ENCODE measurements around the gene TCF7L2.

TCF7L2 gene

GRCh38 chr10:113099431-113100183, 149.6 kb downstream of the TCF7L2 start:
- no peak overlapping the region for H3K4me2 ChIP-seq (ENCODE audit: low read length)
- H3K27ac ChIP-seq (ENCODE audit: low read depth, low read length): no peak overlapping the region
- H3K4me3 ChIP-seq (ENCODE audit: low read length): no peak overlapping the region
- peaks cover 8% of the 10 kb centered on the region; the same call in 1 of the 2 replicates for H4K20me1 ChIP-seq (ENCODE audit: control insufficient read depth, insufficient read depth, low read depth, low read length)
- no peaks in the 10 kb centered on the region for H3K9me2 ChIP-seq (replicated peaks; ENCODE audit: control insufficient read depth, low read length)
- TF ChIP-seq EZH2phosphoT487 (IDR thresholded peaks at IDR 0.05; ENCODE audit: borderline replicate concordance, low read length) (no peak), CTCF (IDR thresholded peaks at IDR 0.05; ENCODE audit: low read depth, low read length, poor library complexity, severe bottlenecking) (no peak)
- no peaks in the 10 kb centered on the region for H3K27me3 ChIP-seq (ENCODE audit: control insufficient read depth, low read length)
- no peaks in the 10 kb centered on the region for H3K9me3 ChIP-seq (ENCODE audit: control insufficient read depth, insufficient read depth, low read length)
- no peaks in the 10 kb centered on the region for H3F3A ChIP-seq (ENCODE audit: control insufficient read depth, insufficient read depth)
- H3K36me3 ChIP-seq (ENCODE audit: control insufficient read depth, low read length): no peaks in the 10 kb centered on the region
- H3K79me2 ChIP-seq (ENCODE audit: control insufficient read depth, low read length): no peaks in the 10 kb centered on the region
- H3K4me1 ChIP-seq (ENCODE audit: control insufficient read depth, low read length): no peaks in the 10 kb centered on the region

DNA sequence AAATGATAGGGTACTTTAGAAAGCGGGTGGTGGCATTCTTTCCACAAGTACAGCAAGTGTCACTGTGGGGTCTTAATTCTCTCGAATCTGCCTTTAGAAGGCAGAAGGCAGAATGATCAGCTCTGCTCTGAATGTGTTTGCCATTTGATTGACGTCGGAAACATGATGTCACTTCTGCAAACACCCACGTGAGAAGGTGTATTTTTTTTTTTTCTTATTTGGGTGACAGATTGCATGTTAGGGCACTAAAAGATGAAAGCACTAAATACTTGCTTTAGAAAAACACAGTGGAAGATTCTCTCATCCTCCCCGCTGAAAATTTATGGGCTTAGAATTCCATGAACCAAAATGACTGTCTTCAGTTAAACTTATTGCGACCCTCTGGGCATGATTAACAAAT, 150.2 kb downstream of the TCF7L2 start:
- Histone ChIP-seq H3K27ac (ENCODE audit: low read depth, low read length) (no peak overlapping the region), H4K20me1 (ENCODE audit: control insufficient read depth, insufficient read depth, low read depth, low read length) (peaks cover 7% of the 10 kb centered on the region; the same call in 1 of the 2 replicates), H3K27me3 (ENCODE audit: control insufficient read depth, low read length) (no peaks in the 10 kb centered on the region), H3K9me2 (replicated peaks; ENCODE audit: control insufficient read depth, low read length) (no peaks in the 10 kb centered on the region), H3K36me3 (ENCODE audit: control insufficient read depth, low read length) (no peaks in the 10 kb centered on the region), H3K4me3 (ENCODE audit: low read length) (no peak overlapping the region), H3F3A (ENCODE audit: control insufficient read depth, insufficient read depth) (no peaks in the 10 kb centered on the region), H3K4me1 (ENCODE audit: control insufficient read depth, low read length) (no peaks in the 10 kb centered on the region), H3K4me2 (ENCODE audit: low read length) (no peak overlapping the region), H3K79me2 (ENCODE audit: control insufficient read depth, low read length) (no peaks in the 10 kb centered on the region), H3K9me3 (ENCODE audit: control insufficient read depth, insufficient read depth, low read length) (no peaks in the 10 kb centered on the region)
- no peak for TF ChIP-seq EZH2phosphoT487 (IDR thresholded peaks at IDR 0.05; ENCODE audit: borderline replicate concordance, low read length)
- TF ChIP-seq CTCF (IDR thresholded peaks at IDR 0.05; ENCODE audit: low read depth, low read length, poor library complexity, severe bottlenecking): no peak

GRCh38 chr10:113103131-113103840, 153.2 kb downstream of the TCF7L2 start:
- Histone ChIP-seq H3K9me2 (replicated peaks; ENCODE audit: control insufficient read depth, low read length) (no peaks in the 10 kb centered on the region), H3K9me3 (ENCODE audit: control insufficient read depth, insufficient read depth, low read length) (no peaks in the 10 kb centered on the region), H3K4me2 (ENCODE audit: low read length) (no peak overlapping the region), H3K27me3 (ENCODE audit: control insufficient read depth, low read length) (no peaks in the 10 kb centered on the region), H3K27ac (ENCODE audit: low read depth, low read length) (no peak overlapping the region), H3F3A (ENCODE audit: control insufficient read depth, insufficient read depth) (no peaks in the 10 kb centered on the region), H3K36me3 (ENCODE audit: control insufficient read depth, low read length) (no peaks in the 10 kb centered on the region), H4K20me1 (ENCODE audit: control insufficient read depth, insufficient read depth, low read depth, low read length) (no peaks in the 10 kb centered on the region; the same call in 1 of the 2 replicates), H3K79me2 (ENCODE audit: control insufficient read depth, low read length) (no peaks in the 10 kb centered on the region), H3K4me3 (ENCODE audit: low read length) (no peak overlapping the region), H3K4me1 (ENCODE audit: control insufficient read depth, low read length) (no peaks in the 10 kb centered on the region)
- TF ChIP-seq EZH2phosphoT487 (IDR thresholded peaks at IDR 0.05; ENCODE audit: borderline replicate concordance, low read length) (no peak), CTCF (IDR thresholded peaks at IDR 0.05; ENCODE audit: low read depth, low read length, poor library complexity, severe bottlenecking) (no peak)

Measured in DOHH2 (cell line).